Spleen (tissue), 7 donors: ENCODE measurements around the gene LMX1A.

Experiments
- CTCF ChIP-seq, 11 experiments: fragments of 200-600 bp in 7 of 11; fragments of 450-650 bp in 4 of 11; sonication (generic) in 4 of 11; IDR thresholded peaks in 8 of 11; conservative IDR thresholded peaks in 3 of 11; 1 replicate in 7 of 11; 2 replicates in 4 of 11; pipeline versions ENCODE4 v1.4.0 to v1.8.0; 2016 to 2021; ENCODE audit warnings: antibody characterized with exemption in 11 of 11, inconsistent platforms in 4 of 11, mild to moderate bottlenecking in 1 of 11
- POLR2A ChIP-seq, 3 donors: fragments of 450-650 bp; IDR thresholded peaks; one replicate each; pipeline ENCODE4 v1.5.1; 2017; ENCODE audit warnings: antibody characterized with exemption in 3 of 3, mild to moderate bottlenecking in 1 of 3
- POLR2AphosphoS5 ChIP-seq, 3 donors: sonication (generic); formaldehyde crosslinking; IDR thresholded peaks; one replicate each; pipeline ENCODE4 v1.5.1; 2017; ENCODE audit warnings: antibody characterized with exemption in 3 of 3
- donor health status: DM: no; HTN: no; CAD: no; lungs with moderate emphysema.
- donor health status: DM: no; HTN: no; CAD: no.
- donor health status: DM: no; HTN: no; CAD: no.

DNA sequence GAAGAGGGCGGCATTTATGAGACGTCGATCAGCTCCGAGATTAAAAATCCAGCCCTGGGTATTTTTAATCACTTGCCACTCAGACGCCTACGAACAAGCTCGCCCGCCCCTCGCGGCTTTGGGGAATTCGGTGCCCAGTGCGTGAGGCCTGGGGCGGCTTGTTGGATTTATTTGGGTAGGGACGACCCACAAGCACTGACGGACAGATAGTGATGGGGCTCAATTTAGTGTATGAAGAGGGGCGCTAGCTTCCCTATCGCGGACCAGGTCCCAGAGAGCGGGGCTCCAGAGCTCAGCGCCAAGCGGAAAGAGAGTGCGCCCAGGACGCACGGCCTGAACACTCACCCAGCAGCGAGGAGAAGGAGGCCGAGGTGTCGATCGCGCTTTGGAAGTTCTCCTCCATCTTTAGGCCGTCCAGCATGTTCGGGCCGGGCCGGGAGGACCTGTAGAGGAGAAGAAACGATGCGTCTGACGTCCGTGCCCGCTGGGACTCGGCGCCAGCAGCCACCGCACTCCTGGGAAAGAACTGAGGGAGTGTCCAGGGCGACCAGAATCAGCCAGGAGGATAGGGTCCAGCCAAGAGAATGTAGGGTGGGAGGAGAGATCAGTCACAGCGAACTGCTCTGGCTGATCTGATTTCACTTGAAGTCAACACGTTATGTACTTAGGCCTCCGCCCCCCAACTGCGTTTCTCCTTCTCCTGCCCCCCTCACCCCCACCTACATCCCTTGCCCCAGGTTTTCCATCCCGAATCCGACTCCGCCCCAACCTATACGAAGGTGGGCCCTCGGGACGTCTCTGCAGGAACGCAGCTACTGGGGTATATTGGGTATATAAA, 1.2 kb downstream of the LMX1A start:
- TF ChIP-seq CTCF (IDR thresholded peaks at IDR 0.05 in 8 of 11, conservative IDR thresholded peaks at IDR 0.05 in 3 of 11) (no peak), POLR2AphosphoS5 (IDR thresholded peaks at IDR 0.05) (no peak), POLR2A (IDR thresholded peaks at IDR 0.05) (no peak)
